ENCODE results near the gene PIM1.
"Not testable (repeated sequence)": the region's sequence is repeated elsewhere in the genome, so short reads cannot be mapped to it uniquely, and the experiment has no call there.

The PIM1 gene

GRCh38 chr6:37187321-37188022 is 17.5 kb downstream of the PIM1 start:
- in situ Hi-C loops (cut with HindIII; ENCODE audit: low sequenced_read_pairs), result no loop called here

GRCh38 chr6:37188962-37189510 is 19.1 kb downstream of the PIM1 start:
- in situ Hi-C loops (cut with HindIII; ENCODE audit: low sequenced_read_pairs), result no loop called here

- in situ Hi-C loops (cut with HindIII; ENCODE audit: low sequenced_read_pairs), result no loop called here
These were observed 20.2 kb downstream of the PIM1 start for GRCh38 chr6:37190159-37190535.

- in situ Hi-C loops (cut with HindIII; ENCODE audit: low sequenced_read_pairs), result no loop called here
These were observed 22.7 kb downstream of the PIM1 start for GRCh38 chr6:37192666-37193065.

GRCh38 chr6:37194886-37195285 is 24.9 kb downstream of the PIM1 start:
- in situ Hi-C loops (cut with HindIII; ENCODE audit: low sequenced_read_pairs), result not testable (repeated sequence)

- in situ Hi-C loops (cut with HindIII; ENCODE audit: low sequenced_read_pairs), result not testable (repeated sequence)
These were observed 26.5 kb downstream of the PIM1 start for GRCh38 chr6:37196451-37196850.

- in situ Hi-C loops (cut with HindIII; ENCODE audit: low sequenced_read_pairs), result no loop called here
These were observed 30.1 kb downstream of the PIM1 start for GRCh38 chr6:37200085-37200484.

- in situ Hi-C loops (cut with HindIII; ENCODE audit: low sequenced_read_pairs), result no loop called here
These were observed 31.8 kb downstream of the PIM1 start for GRCh38 chr6:37201726-37202125.

- in situ Hi-C loops (cut with HindIII; ENCODE audit: low sequenced_read_pairs), result no loop called here
These were observed 33.0 kb downstream of the PIM1 start for GRCh38 chr6:37202788-37203491.

- in situ Hi-C loops (cut with HindIII; ENCODE audit: low sequenced_read_pairs), result no loop called here
These were observed 34.2 kb downstream of the PIM1 start for GRCh38 chr6:37204014-37204751.

- in situ Hi-C loops (cut with HindIII; ENCODE audit: low sequenced_read_pairs), result no loop called here
These were observed 35.4 kb downstream of the PIM1 start for GRCh38 chr6:37205175-37205996.

- in situ Hi-C loops (cut with HindIII; ENCODE audit: low sequenced_read_pairs), result no loop called here
These were observed 36.0 kb downstream of the PIM1 start for GRCh38 chr6:37205997-37206340.

- in situ Hi-C loops (cut with HindIII; ENCODE audit: low sequenced_read_pairs), result no loop called here
These were observed 36.7 kb downstream of the PIM1 start for GRCh38 chr6:37206622-37207021.

- in situ Hi-C loops (cut with HindIII; ENCODE audit: low sequenced_read_pairs), result no loop called here
These were observed 38.0 kb downstream of the PIM1 start for GRCh38 chr6:37207903-37208456.

GRCh38 chr6:37208793-37209192 is 38.8 kb downstream of the PIM1 start:
- in situ Hi-C loops (cut with HindIII; ENCODE audit: low sequenced_read_pairs), result no loop called here

- in situ Hi-C loops (cut with HindIII; ENCODE audit: low sequenced_read_pairs), result no loop called here
These were observed 39.7 kb downstream of the PIM1 start for GRCh38 chr6:37209461-37210205.

GRCh38 chr6:37210313-37210968 is 40.5 kb downstream of the PIM1 start:
- in situ Hi-C loops (cut with HindIII; ENCODE audit: low sequenced_read_pairs), result no loop called here

GRCh38 chr6:37212268-37212667 is 42.3 kb downstream of the PIM1 start:
- in situ Hi-C loops (cut with HindIII; ENCODE audit: low sequenced_read_pairs), result no loop called here

GRCh38 chr6:37218061-37218460 is 48.1 kb downstream of the PIM1 start:
- in situ Hi-C loops (cut with HindIII; ENCODE audit: low sequenced_read_pairs), result no loop called here

Data from DLD1 (cell line).